Stimulated activated CD4-positive, alpha-beta T cell treated with anti-CD3 and anti-CD28 coated beads, Interleukin-1b, Interleukin-23, amount 100 ng/mL, for 4 hours (primary cell): Measurements from ENCODE around the gene ANO7.

Source experiments
- DNase-seq, 2 donors: peaks; one replicate each; pipeline ENCODE4 v3.0.0-alpha.2; 2020; ENCODE audit warnings: low read depth in 2 of 2

ANO7 gene

DNA sequence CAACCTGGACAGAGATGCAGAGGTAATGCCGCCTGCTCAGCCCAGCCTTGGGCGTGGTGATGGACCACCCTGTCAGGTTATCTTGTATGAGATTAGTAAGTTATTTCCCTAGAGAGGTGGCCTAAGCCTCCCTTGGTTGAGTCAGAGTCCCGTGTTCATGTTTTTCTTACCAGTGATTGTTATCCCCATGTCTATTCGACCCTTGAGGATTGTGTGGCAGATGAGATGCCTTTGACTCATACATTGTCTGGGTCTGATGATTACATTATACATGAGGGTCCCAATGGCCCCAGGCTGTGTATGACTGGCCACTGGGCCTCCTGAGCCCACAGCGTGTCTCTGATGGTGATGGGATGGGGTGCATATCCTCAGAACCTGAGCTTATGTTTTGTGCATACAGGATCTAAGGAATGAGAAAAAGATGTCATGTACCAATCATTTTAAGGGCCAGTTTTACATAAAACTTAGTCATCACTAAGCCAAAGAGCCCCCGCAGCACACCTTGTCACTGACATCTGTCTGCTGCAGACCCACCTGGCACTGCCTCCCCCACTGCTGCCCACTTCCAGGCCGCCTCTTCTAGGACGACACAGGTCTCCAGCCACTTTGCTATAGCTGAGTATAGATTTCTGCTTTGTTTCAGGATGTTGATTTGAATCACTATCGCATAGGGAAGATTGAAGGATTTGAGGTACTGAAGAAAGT, 30.5 kb upstream of the ANO7 start:
- no peak for DNase-seq

DNA sequence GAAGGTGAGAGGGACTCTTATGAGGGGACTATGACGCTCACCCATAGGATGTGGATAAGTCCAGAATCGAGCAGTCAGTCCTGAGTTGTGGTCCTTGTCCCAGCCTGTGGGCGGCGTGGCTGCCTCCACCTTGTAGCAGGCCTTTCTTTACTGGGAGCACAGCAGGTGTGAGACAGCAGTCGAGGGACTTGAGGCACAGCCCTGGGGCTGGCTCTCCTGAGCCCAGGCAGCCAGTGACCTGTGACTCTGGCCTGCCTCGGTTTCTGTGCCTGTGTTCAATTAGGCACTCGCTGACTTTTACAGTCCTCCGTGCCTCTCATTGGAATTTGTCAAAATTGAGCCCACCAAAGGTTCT, 30.0 kb upstream of the ANO7 start:
- no peak for DNase-seq

DNA sequence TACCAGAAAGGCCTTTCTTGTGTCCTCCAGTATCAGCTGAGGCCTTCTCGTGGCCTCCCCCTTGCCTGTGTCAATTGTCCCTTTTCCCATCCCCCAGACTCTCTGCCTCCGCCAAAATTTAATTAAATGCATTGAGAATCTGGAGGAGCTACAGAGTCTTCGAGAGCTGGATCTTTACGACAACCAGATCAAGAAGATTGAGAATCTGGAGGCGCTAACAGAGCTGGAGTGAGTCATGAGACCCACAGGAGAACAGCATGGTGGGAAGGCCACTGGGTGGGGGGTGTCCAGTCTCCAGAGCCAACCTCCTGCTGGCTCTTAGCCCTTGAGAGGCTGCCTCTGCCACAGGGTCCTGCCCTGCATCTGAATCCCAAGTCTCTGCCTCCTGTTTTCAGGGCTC, 29.4 kb upstream of the ANO7 start:
- no peak for DNase-seq

DNA sequence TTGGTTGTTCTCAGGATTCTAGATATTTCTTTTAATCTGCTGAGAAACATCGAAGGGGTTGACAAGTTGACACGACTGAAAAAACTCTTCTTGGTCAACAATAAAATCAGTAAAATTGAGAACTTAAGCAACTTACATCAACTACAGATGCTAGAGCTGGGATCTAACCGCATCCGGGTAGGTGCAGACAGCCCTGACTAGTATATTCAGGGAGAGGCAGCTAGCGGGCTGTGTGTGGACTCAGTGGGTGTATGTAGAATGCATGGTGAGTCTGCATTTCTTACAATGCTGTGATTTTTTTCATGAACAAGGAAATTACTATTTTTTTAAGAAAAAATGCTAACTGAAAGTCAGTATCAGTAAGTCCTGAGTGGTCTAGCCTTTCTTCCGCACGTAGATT, 28.2 kb upstream of the ANO7 start:
- DNase-seq: no peak

DNA sequence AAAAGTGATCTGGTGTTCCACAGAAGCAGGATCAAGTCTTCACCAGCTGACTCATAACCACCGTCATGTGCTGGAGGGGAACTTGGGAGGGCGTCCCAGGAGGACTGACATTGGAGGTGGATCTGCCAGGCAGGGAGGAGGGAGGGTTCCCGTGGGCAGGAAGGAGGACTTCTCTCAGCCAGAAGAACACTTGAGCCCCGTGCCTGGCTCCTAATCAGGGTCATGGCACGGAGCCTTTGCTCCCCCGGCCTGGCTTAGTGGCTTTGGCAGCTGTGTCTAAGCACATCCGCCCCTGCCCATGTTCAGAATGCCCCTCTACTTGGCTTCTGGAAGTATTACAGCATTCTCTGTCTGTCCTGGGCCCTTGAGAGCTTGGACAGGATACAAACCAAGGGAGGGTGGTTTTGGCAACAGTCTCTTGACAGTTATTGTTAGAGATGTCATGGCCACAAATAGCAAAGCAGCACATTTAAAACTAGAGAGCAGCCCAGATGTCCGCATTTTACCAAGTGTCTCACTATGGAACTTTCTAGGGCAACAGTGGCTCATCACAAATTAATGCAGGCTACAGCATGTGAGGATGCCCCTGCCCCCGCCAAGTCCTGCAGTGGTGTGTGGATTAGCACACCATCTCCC, 26.7 kb upstream of the ANO7 start:
- DNase-seq: no peak

DNA sequence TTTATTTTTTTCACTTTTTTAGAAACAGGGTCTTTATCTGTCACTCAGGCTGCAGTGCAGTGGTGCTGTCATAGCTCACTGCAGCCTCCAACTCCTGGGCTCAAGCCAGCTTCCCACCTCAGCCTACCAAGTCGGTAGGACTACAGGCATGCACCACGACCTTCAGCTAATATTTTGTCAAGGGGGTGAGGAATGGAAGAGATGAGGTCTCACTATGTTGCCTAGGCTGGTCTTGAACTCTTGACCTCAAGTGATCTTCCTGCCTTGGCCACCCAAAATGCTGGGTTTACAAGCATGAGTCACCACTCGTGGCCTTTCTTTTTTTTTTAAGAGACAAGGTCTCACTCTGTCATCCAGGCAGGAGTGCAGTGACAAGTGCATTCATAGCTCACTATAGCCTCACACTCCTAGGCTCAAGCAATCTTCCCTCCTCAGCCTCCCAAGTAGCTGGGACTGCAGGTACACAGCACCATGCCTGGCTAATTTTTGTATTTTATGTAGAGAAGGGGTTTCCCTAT, 24.8 kb upstream of the ANO7 start:
- DNase-seq: no peak

DNA sequence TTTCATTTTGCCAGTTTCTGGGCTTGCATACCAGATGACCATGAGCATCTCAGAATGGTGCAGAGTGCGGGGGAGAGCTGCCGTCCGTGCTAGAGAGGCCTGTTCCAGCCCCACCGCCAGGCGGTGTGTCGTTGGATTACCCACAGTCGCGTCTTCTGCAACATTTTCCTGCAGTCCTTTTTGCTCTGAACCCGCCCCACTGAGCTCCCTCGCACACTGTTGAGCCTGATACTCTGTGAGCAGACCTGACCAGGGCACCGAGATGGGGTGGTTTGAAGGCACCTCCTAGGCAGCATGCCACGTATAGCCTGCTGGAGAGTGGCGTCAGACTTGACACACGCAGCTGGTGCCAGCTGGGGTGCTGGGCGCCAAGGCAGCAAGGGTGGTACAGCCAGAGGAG, 20.1 kb upstream of the ANO7 start:
- no peak for DNase-seq

DNA sequence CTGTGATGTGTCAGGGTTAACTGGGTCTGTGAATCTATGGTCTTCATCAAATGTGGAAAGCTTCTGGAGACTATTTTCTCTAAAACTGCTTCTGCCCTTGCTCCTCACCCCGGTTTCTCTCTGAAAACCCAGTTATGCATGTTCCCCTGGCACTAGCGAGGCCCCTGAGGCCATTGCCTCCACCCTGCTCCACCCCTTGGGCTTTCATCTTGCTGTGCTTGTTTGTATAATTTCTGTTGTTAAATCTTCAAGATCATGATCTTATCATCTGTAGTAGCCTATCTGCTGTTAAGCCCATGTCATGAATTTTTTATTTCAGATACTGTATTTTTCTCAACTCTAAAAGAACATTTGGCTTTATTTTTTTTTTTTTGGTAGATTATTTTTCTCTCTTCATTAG, 14.9 kb upstream of the ANO7 start:
- DNase-seq: no peak

DNA sequence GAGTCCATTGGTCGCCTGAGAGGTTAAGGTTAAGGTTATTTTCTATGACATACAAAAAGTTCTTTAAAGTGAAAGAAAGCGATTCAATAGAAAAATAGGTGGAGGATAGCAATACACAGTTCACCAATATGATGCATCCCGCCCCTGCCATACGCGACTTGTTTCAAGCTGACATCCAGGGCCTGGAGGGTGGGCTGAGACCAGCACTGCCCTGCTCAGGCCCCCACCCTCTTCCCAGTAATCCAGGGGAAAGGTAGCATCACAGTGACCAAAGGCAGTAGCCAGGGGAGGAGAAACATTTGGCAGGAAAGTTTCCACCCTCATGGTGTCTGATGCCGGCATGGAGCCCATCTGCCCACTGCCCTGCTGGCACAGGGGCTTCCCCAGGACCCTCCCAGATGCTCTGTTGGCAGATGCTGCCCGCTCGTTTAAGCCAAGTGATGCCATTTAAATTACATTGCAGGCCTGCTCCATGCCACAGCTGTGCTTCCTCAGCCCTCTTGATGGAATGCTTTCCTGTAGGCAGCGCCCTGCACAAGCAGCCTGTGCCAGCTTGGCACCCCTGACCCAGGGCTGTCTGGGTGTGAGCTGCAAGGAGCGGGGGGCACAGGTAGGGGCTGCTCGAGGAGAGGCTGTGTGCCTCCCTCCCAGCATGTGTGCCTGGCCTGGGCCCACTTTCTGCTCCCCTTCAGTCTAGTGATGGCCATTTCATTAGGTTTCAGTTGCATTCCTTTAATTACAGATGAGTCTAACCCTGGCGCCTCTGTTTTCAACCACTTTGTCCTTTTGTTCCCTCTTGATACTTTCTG, 10.7 kb upstream of the ANO7 start:
- DNase-seq: no peak

DNA sequence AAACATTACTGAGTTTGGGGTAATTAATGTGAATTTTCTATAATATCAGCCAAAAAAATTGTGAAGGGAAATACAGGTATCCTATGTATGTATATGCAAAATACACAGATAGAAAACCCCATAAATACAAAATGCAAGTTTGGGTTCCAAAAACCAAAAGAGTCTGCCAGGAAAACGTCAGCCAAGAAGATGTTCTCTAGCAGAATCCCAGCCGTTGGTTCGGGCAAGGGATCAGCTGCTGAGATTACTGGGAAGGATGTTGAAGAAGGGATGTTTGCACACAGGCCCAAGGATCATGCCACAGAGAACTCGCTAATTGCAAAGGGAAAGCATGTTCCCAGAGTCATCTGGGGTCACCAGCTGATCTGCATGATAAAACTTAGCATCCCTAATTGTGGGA, 9.5 kb upstream of the ANO7 start:
- DNase-seq: no peak

DNA sequence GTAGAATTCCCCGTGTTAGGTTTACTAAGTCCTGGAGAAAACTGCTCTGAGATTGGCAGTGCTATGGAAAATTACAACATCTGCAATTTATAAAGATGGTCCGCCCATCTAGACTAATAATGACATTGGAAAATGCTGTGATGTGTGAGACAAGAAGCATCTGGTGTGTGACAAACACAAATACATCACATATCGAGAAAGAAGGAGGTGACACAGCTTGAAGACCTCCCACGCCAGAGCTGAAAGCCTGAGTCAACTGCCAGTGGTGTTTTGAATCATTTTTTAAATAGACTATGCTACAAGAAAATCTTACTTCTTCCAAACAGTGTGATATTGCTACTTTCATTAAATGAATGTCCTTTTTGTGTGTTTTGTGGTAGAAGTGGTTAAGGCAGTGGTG, 8.6 kb upstream of the ANO7 start:
- no peak for DNase-seq

DNA sequence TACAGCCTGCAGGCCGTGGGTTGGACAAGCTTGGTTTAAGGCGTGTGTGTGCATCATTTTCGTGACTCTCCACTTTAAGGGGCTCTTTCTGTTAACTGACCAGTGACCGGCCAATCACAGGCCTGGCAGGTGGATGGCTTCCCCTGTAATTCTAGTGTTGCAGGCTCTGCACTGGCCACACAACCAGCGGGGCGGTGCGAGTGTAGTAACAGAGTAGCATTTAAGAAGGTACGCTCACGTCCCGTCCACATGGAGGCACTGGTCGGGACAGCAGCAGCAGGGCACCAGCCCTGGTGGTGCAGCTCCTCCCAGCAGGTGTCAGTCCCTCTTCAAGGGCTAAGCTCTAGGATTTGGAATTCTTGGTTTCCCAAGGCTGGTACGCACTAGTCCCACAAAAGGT, 8.0 kb upstream of the ANO7 start:
- DNase-seq: no peak

DNA sequence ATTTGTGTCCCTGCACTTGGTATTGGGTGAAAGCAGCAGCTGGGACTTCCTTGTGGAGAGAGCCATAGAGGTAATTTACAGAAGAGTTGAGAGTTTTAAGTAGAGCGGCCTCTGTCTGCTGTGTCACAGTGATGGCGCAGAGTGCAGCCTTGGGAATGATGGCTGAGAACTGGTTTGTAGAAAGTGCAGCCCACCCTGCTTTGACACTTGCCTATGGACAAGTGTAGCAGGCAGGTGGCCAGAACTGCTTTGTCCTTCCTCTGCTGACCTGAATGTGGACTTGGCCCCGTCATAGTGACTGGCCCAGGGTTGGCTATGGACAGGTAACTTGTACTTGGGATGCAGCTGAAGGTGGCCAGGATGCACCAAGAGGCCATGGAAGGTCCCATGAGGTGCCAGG, 6.4 kb upstream of the ANO7 start:
- no peak for DNase-seq

DNA sequence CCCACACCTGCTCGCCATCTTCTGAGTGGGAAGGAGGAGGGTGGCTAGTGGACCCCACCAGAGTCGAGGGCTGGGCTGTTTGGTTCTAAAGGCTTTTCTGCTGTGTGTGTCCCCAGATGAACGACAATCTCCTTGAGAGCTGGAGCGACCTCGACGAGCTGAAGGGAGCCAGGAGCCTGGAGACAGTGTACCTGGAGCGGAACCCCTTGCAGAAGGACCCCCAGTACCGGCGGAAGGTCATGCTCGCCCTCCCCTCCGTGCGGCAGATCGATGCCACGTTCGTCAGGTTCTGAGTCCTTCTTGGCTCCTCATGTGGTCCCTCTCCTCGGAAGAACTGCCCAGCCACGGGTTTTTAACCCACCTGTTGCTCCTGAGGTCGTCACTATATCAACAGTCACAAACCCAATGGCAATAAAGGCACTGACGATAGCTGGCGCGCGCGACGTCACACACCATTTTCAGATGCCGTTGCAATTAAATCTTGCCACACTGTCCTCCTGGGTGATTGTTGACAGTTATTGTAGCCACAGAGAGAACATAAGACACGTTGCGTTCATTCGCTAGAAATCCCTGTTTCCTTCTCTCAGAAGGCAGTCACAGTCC, 5.8 kb upstream of the ANO7 start:
- no peak for DNase-seq

DNA sequence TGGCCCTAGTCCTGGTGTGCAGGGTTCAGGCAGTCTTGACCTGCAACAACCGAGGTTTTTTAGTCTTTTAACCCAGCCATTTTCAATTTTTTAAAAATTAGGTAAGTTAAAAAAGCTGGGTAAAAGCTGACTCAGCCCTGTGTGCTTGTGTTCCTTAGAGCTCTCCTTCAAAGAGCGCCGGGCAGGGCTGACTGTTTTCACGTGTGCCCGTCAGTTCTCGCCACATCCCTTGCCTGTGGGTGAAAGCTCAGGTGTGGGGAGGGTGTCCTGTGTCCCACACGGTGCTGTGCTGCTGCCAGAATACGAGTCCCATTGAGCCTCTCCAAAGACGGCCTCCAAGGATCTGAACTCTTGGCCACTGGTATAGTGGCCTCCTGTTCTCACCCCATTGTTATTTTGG, 5.3 kb upstream of the ANO7 start:
- DNase-seq: no peak

DNA sequence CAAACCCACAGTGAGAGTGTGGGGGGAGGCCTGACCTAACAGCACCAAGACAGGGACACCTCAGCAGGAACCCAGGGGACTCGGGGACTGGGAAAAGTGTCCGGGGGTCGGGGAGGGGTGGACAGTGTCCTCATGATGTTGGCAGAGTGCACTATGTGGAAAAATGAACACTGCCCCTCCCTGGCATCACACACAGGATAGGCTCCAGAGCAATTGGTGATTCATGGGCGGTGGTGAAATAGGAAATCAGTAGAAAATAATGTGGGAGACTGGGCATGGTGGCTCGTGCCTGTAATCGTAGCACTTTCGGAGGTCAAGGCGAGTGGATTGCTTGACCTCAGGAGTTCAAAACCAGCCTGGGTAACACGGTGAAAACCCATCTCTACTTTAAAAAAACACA, 3.6 kb upstream of the ANO7 start:
- no peak for DNase-seq

DNA sequence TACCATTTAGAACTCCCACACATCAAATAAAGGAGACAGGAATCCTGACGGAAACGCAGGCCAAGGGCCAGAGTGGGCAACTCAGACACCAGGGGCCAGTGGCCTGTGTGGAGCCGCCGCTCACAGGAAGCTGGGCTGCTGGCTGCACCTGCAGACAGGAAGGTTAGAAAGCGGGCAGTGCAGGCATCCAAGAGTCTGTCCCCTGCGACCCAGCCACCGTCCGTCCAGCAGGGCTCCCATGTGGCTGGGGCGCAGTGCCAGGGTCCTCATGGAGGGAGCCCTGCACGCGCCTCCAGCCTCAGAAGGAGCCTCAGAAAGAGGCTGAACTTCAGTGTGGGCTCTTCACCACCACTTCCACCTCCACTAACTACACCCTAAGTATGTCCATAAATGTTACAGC, 2.5 kb upstream of the ANO7 start:
- no peak for DNase-seq

DNA sequence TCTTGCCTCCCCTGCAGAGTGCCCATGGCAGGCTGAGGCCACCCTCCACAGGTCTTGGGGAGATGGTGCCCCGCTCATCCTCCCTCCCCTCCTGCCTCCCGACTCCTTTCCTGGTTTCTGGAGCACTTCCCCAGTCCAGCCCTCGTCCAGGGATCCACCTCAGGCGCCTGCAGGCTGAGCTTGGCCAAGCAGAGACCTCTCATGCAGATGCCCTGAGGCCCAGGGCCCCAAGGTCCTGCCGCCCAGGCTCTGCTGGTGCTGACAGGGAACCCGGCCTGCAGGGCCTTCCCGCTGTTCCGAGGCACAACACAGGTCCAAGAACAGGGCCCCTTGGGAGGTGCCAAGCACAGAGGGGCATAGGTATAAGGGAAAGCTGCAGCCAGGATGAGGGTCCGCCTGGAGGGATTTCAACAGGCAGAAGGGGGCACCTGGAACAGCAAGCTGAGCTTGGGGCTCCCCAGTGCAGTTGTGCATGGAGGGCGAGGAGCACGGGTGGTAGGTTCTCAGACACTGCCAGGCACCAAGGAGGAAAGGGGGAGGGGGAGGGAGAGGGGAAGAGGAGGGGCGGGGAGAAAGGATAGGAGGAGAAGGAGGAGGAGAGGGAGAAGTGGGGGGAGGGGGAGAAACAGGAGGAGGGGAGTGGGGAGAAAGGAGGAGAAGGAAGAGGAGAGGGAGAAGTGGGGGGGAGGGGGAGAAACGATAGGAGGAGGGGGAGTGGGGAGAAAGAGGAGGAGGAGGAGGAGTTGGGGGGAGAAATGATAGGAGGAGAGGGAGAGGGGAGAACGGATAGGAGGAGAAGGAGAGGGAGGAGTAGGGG, 1.2 kb upstream of the ANO7 start:
- no peak for DNase-seq

DNA sequence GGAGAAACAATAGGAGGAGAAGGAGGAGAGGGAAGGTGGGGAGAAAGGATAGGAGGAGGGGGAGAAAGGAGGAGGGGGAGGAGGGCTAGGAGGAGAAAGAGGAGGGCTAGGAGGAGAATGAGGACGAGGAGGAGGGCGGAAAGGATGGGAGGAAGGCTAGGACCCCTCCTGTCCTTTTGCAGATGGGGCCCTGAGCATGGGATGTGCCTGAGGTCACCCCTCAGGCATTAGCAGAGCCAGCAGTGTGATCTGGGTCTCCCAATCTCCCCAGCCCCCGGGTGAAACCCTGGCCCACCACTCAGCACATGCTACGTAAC, 601 bp upstream of the ANO7 start:
- DNase-seq: no peak

DNA sequence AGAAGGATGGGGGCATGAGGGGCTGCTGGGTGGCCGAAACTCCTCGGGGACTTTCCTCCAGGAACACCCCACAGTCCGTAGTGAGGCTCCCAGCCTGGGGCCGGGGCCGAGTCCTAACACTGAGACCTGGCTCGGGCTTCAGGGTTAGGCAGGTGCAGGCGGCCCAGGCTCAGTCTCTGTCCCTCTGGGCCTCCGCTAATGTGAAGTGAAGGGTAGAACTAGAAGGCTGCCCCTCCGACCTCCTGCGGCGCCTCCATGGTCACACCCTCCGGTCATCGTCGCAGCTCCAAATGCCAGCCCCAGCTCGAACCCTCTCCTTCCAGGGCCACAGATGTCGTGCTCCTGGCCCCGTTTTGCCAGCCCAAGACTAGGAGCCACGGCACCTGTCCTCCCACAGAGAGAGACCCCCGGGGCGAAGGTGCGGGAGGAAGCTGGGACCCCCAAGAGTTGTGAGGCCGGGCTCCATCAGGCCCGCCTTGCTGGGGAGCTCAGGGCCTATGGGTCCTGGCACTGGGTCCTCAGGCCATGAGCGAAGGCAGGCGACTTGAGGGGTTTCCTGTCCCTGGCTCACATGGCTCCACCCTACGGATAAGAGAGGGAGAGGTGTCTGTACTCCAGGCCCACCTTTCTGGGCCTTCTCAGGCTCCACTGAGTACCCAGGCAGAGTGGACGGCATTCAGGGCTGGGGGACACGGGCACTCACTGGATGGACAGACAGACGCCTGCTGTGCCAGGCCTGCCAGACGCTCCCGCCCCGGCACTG, 797 bp downstream of the ANO7 start:
- no peak for DNase-seq

DNA sequence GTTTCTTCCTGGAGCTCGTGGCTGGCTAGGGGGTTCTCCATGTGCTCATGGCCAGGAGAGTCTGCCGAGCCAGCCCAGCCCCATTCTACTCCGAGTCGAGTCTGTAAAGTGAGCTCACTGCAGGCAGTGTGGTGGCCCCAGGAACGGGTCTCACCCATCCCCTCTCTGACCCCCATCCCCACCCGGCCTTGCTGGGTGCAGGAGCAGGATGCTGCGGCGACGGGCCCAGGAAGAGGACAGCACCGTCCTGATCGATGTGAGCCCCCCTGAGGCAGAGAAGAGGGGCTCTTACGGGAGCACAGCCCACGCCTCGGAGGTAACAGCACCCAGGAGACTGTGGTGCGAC, 1.4 kb downstream of the ANO7 start:
- DNase-seq: no peak
